Measurements from ENCODE around the gene MESP2.

The MESP2 gene, protein sequence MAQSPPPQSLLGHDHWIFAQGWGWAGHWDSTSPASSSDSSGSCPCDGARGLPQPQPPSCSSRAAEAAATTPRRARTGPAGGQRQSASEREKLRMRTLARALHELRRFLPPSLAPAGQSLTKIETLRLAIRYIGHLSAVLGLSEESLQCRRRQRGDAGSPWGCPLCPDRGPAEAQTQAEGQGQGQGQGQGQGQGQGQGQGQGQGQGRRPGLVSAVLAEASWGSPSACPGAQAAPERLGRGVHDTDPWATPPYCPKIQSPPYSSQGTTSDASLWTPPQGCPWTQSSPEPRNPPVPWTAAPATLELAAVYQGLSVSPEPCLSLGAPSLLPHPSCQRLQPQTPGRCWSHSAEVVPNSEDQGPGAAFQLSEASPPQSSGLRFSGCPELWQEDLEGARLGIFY

DNA sequence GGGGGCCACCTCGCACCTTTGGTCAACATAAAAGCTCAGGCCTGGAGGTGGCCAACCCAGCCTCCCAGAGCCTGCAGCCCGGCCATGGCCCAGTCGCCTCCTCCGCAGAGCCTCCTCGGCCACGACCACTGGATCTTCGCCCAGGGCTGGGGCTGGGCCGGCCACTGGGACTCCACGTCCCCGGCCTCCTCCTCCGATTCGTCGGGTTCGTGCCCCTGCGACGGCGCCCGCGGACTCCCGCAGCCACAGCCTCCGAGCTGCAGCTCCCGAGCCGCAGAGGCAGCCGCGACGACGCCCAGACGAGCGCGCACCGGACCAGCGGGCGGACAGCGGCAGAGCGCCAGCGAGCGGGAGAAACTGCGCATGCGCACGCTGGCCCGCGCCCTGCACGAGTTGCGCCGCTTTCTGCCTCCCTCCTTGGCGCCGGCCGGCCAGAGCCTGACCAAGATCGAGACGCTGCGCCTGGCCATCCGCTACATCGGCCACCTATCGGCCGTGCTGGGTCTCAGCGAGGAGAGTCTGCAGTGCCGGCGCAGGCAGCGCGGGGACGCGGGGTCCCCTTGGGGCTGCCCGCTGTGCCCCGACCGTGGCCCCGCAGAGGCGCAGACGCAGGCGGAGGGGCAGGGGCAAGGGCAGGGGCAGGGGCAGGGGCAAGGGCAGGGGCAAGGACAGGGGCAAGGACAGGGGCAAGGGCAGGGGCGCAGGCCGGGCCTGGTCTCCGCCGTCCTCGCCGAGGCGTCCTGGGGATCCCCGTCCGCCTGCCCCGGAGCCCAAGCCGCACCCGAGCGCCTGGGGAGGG lies at the start of gene MESP2:
MESP2 (plus strand) TSS at position 59 of the 799 bp plus-strand sequence; CDS start at position 85, 26 bp downstream.
- DNase-seq (ENCODE audit: low spot score) = peak; percentile 87

DNA sequence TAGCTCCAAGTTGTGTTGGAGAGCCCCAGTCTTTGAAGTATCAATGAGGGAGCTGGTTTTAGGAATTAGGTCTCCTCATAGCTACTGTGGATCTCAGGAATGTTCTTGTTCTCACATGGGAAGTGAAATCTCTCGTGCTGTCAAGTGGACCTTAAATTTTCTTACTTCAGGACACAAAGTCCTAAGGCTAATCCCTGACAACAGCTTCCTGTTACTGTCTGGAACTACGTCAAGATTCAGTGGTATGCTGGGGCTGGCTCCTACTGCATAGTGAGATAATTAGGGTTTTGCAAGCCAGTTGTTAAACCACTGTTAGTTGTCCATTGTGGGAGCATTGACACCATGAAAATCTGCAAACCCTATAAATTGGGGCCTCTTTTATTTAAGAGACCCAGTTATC lies 47.9 kb upstream of the MESP2 start:
- DNase-seq (ENCODE audit: low spot score) = no peak

DNA sequence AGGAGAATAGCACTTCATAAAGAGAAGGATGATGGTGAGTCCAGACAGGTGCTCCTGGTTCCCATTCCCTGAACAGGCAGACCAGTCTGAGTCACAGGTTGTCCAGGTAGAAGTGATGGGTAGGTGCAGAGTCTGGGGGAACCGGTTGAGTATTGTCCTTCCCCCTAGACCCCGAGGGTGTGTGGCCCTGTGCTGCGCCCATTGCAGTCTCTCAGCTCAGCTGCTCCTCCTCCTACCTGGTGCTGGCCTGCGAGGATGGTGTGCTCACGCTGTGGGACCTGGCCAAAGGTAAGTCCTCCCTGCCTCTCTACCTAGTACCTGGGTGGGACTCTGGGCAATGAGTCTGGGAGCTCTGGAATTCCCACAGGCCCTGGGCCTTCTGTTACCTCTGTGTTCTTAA lies 44.9 kb upstream of the MESP2 start:
- DNase-seq (ENCODE audit: low spot score) = no peak

DNA sequence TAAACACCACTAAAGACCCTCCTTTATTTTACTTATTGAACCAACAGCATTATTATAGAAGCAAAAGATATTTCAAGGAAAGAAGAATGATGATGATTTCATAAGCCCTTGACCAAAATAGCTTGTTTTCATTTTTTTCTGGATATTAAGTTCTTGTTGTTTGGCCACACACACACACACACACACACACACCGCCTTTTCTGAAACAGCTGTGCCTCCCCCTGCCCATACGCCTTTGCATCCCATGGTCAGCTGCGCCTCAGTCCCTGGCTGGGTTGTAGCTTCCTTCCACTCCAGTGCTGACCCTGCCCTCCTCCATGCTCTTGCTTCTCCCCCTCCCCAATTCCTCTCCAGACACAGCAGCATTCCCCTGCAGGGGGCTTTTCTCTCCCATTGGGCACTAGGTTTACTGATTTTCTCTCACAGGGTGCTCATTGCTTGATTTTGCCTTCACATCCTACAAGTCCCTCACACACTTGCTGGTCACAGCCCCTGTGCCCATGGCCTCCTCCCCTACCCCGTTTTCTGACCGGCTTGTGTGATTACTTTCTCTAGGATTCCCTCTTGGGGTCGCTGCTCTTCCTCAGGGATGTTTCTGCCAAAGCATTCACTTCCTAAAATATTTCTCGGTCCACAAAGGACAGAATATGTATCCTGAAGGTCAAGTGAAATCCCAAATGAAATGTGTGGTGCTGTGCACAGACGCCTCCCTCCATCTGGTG lies 43.5 kb upstream of the MESP2 start:
- no peak for DNase-seq (ENCODE audit: low spot score)

DNA sequence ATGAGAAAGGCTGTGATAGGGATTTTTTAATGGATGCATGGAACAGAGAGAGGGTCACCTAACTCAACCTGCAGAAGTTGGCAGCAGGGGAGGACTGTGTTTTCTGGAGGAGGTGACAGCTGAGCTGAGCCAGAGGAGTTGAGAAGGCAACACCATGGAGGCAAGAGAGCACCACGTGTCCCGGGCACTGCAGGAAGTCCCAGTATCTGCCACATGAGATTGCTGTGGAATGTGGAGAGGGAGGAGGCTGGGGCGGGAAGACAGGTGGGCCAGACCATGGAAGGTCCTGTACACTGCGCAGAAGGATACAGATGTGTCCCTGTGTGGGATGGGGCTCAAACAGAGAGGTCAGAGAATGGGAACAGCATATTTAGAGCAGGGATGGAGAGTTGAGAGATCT lies 40.4 kb upstream of the MESP2 start:
- DNase-seq (ENCODE audit: low spot score) = no peak

DNA sequence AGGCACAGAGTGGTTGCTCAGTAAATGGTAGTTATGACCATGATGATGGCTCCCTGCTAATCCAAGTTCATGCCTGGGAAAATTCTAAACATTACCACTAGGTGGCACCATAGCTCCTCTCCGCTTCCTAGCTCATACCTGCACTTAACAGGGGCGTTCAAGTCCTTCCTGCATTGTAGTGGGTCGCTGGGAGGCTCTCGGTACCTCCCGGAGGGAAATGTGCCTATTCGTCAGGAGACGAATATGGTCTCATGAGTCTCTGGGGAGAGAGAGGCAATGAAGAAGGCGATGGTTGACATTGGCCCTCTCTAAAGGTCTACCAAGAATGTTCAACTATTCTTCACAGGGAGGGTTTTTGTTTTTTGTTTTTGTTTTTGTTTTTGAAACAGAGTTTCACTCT lies 36.0 kb upstream of the MESP2 start:
- peak; percentile 79 for DNase-seq (ENCODE audit: low spot score)

DNA sequence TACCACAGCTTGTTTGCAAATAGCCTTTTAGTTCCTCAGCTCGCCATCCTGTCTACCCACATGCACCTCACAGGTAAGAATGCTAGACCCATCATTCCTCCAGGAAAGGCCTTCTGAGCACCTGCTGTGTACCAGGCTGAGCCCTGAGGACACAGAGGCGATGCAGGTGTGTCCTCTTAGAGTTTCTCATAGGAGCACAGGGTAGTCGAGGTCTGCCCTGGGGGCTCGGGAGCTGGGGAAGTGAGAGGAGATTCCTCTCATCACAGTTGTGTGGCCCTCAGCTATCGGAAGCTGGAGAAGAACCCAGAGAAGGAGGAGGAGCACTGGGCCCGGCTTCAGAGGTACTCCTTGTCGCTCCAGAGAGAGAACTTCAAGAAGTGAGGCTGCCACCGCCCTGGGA lies 33.1 kb upstream of the MESP2 start:
- DNase-seq (ENCODE audit: low spot score) = no peak

DNA sequence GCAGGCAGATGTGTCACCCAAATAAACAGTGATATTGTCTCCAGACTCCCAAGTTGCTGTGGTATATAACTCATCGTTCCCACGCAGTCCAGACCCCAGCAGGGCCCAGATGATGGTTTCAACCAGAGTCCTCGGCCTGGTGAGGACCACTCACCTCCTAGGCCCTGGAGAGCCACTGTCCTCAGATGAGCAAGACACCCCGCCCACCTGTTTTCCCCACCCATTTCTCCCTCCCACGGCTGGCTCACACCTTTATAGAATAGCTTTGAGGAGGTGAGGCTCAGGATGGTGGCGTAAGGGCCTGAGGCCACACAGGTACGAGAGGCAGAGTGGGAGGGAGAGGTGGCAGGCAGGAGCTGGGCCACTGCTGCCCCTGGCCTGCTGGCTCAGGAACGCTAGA lies 32.5 kb upstream of the MESP2 start:
- no peak for DNase-seq (ENCODE audit: low spot score)

DNA sequence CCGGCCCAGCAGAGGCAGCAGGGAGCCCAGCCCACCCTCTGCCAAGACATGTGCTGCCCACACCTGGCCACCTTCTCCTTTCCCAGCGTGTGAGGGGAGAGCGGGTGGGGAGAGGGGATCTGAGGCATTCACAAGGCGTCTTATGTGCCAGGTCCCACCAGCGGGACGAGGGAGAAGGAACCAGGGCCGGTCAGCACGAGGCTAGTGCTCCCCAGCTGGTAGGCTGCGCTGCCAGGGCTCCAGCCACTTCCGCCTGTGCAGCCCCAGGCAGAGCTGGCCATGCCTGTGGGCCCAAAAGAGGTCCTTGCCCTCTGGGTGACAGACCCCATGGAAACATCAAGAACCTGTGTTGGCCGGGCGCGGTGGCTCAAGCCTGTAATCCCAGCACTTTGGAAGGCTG lies 31.0 kb upstream of the MESP2 start:
- no peak for DNase-seq (ENCODE audit: low spot score)

DNA sequence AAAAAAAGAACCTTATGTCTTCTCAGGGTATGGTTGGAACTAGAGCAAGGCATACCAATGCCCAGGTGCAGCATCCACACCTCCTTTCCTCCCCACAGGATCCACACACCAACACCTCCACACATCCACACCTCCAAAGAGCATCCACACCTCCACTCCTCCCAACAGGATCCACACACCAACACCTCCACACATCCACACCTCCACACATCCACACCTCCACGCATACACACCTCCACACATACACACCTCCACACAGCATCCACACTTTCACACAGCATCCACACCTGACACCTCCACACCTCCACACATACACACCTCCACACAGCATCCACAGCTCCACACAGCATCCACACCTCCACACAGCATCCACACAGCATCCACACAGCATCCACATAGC lies 30.4 kb upstream of the MESP2 start:
- no peak for DNase-seq (ENCODE audit: low spot score)

DNA sequence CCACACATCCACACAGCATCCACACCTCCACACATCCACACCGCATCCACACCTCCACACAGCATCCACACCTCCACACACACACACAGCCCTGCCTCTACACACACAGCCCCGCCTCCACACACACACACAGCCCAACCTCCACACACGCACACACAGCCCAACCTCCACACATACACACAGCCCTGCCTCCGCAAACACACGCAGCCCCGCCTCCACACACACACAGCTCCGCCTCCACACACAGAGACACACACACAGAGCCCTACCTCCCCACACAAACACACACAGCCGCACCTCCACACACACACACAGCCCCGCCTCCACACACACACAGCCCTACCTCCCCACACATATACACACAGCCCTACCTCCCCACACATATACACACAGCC lies 29.7 kb upstream of the MESP2 start:
- DNase-seq (ENCODE audit: low spot score) = no peak

DNA sequence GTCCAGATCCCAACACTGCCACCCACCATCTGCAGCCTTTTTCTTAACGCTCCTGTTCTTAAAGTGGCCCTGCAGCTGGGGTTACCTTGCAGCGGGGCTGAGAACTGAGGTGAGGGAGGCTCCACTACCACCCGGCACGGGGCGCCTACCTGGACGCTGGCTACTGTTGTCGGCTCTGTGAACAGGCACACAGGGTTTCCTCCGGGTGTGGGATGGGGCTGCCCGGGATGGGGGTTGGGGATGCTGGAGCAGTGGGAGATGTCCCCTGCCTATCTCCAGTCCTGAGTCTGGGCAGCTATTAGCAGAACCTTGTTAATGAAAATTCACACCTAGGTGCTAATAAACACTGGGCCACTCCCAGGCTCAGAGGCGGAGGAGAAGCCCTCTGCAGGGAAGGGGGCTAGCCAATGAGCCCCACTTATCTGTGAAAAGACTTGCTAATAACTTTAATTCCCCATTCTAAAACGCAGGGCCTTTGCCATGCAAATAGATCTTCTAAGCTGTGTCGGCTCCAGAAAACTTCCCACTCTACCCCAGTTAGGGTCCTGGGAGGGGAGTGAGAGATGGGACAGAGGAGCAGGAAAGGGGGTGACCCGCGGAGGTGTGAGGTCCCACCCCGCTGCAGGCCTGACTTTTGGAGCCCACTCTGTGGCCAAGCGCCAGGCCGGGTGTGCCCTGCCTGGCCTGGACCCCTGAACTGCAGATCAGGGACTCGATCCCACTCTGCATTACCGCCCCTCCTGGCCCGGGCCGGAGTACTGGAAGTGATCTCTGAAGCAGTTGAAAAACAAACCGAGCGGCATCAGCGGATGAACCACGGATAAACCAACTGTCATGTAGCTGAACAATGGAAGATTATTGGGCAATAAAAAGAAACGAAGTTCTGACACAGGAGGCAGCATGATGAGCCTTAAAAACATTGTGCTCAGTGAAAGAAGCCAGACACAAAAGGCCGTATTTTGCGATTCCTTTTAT lies 28.1 kb upstream of the MESP2 start:
- DNase-seq (ENCODE audit: low spot score) = no peak

DNA sequence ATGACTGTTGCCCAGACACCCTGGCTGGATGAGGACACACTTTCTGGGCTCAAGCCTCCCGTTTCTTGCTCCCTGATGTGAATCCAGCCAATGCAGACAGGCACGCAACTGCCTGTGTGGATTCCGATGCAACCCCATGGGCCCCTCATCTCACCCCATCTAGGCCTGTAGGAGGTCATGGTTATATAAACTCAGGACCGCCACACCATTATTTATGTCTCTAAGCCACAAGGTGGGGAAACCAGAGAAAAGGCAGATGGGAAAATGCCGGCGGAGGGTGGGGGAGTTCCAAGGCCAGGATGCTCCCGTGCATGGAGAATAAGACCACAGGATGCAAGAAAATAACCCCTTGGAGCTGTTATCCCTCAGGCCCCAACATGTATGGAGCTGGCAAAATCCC lies 27.1 kb upstream of the MESP2 start:
- DNase-seq (ENCODE audit: low spot score) = no peak

DNA sequence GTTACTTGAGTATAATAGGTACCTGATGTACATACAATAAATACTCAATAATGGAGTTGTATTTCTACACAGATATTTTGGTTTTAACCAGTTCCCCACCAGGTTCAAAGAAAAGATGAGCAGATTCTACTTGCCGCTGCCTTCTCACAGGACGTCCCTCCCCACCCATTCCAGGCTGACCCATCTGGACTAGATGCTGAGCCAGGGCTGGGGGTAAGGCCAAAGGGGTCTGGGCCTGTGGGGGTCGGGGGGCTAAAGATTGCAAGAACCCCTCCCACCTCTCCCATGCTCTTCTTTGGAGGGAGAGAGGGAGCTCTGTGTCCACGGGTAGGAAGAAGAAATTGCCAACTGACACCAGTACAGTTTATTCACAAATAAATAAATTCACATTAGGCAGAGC lies 26.6 kb upstream of the MESP2 start:
- no peak for DNase-seq (ENCODE audit: low spot score)

DNA sequence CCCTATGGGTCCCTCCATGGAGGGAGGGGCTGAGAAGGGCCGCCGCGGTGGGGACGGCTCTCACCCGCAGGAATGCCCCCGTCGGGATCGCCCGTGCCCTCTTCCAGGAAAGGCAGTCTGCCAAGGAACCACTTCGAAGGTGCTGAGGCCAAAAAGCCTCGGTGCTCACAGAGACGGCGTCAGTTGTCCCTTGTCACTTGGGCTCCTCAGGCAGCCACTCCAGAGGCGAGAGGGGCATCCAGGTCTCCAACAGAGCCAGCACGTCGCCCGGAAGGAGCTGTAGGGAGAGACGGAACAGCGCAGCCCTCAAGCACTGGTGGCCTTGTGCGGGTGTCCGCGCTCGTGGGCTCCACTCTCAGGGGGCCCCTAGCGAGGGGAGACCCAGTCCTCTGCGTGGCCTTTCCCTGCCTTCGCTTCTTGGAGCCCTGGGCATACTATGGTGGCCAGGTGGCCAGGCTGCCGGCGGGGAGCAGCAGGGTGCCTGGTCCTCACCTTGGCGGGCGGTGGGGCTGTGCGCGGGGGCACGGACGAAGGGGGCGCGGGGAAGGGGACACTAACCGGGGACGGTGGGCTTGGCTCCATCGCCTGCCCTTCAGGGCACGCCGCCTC lies 26.1 kb upstream of the MESP2 start:
- DNase-seq (ENCODE audit: low spot score) = no peak

DNA sequence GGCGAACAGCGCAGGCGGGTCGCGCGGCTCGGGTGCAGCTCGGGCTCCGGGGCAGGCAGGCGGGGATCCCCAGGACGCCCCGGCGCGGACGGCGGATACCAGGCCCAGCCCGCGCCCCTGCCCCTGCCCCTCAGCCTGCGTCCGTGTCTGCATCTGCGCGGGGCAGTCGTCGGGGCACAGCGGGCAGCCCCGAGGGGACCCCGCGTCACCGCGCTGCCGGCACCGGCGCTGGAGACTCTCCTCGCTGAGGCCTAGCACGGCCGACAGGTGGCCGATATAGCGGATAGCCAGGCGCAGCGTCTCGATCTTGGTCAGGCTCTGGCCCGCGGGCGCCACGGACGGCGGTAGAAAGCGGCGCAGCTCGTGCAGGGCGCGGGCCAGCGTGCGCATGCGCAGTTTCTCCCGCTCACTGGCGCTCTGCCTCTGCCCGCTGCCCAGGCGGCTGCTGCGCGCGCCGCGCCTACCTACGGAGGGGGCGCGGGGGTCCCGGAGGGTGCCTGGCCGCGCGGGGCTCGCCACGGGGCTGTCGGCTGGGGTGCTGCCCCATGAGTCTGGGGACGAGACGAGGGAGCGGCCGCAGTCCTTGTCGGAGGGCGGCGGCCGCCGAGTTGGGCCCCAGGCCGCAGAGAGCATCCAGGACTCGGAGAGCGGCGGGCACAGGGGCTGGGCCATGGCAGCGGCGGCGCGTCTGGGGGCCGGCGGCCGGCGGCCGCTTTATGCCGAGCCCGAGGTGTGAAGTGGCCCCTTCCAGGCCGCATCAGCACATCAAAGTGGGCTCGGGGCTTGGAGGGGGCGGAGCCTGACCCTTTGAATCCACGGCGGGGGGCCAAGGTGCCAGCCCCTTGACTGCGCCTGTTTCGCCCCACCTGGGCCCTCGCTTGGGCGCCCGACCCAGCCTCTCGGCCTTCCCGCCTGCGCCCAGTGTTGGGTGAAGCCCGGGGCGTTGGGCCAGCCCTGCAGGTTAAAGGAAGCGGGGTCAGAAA lies 25.3 kb upstream of the MESP2 start, which contains the start of gene MESP1:
MESP1 (minus strand) TSS at position 690 of the 983 bp plus-strand sequence; CDS start at position 672, 18 bp downstream.
- DNase-seq (ENCODE audit: low spot score) = peak; percentile 99

DNA sequence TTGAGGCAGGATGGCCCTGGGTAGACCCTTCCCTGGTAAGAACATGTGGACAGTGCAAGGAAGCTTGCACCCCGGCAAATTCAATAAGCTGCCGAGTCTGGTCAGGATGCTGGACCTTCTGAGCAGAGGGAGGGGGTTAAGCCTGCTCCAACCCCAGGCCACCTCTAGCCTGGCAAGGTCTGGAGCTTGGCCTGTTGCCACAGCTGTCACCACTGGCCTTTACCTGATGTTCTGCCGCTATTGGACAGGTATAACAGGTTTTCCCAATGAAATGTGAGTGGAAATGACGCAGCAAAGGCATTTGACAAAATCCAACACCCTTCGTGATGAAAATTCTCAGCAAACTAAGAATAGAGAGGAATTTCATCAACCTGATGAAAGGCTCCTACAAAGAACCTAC lies 24.4 kb upstream of the MESP2 start:
- DNase-seq (ENCODE audit: low spot score) = no peak

DNA sequence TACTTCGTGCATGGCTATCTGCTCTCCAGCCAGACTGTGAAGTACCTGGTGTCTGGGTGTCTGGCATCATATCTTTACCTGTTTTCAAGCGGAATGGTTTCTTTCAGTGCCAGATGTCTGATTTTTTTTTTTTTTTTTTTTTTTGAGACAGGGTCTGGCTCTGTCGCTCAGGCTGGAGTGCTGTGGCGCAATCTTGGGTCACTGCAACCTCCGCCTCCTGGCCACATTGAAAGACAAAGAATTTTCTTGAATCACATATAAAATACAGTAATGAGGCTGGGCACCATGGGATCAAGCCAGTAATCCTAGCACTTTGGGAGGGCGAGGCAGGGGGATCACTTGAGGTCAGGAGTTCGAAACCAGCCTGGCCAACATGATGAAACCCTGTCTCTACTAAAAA lies 22.3 kb upstream of the MESP2 start:
- DNase-seq (ENCODE audit: low spot score) = no peak

DNA sequence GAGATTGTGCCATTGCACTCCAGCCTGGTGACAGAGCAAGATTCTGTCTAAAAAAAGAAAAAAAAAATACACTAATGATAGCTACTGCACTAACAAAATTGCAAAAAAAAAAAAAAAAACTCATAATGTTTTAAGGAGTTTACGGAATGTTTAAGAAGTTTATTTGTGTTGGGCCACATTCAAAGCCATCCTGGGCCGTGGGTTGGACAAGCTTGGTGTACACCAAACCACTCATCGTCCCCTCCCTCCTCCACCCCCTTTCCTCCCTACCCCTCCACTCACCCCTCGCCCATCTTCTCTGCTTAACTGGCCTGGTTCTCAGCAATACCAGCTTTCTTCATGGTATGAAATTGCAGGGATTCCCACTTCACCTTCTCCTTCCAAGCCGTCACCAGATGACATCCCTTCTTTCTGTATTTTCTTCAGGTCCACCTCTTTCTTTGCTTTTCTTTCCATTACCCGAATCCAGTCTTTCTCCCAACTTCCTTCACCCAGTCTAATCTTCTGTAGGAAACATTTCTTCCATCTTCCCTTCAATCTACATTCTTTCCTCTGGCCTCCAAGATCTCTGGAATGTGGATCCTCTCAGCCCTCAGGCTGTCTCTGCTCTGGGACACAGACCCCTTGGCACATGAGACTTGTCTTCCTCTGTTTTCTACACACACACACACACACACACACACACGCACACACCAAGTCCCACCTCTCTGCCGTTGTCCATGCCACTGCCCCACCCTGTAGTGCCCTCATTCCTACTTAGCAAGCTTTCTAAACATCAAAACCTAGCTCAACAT lies 21.6 kb upstream of the MESP2 start:
- no peak for DNase-seq (ENCODE audit: low spot score)
